ENCODE data around the gene ZBTB7A.

ZBTB7A gene

GRCh38 chr19:4068047-4068966 lies 1.6 kb upstream of the ZBTB7A start:
- DNase-seq (ENCODE audit: low spot score): no peak

- no peak for DNase-seq (ENCODE audit: low spot score)
Measured at GRCh38 chr19:4067396-4068046, 822 bp upstream of the ZBTB7A start.

- DNase-seq (ENCODE audit: low spot score): no peak
Measured at GRCh38 chr19:4066176-4066606, 508 bp downstream of the ZBTB7A start.

GRCh38 chr19:4065430-4066175 lies 1.1 kb downstream of the ZBTB7A start:
- DNase-seq (ENCODE audit: low spot score): peak; percentile 98

GRCh38 chr19:4064496-4065260 lies 2.0 kb downstream of the ZBTB7A start:
- DNase-seq (ENCODE audit: low spot score): peak; percentile 43

- DNase-seq (ENCODE audit: low spot score): peak; percentile 54
Measured at GRCh38 chr19:4064149-4064495, 2.6 kb downstream of the ZBTB7A start.

GRCh38 chr19:4063369-4064148 lies 3.1 kb downstream of the ZBTB7A start:
- peak; percentile 34 for DNase-seq (ENCODE audit: low spot score)

GRCh38 chr19:4062419-4063368 lies 4.0 kb downstream of the ZBTB7A start:
- no peak for DNase-seq (ENCODE audit: low spot score)

- DNase-seq (ENCODE audit: low spot score): peak; percentile 56
Measured at GRCh38 chr19:4061683-4062418, 4.8 kb downstream of the ZBTB7A start.

GRCh38 chr19:4061178-4061682 lies 5.5 kb downstream of the ZBTB7A start:
- peak; percentile 58 for DNase-seq (ENCODE audit: low spot score)

GRCh38 chr19:4060621-4061177 lies 6.0 kb downstream of the ZBTB7A start:
- DNase-seq (ENCODE audit: low spot score): no peak

GRCh38 chr19:4059891-4060620 lies 6.6 kb downstream of the ZBTB7A start:
- no peak for DNase-seq (ENCODE audit: low spot score)

- no peak for DNase-seq (ENCODE audit: low spot score)
Measured at GRCh38 chr19:4059453-4059871, 7.2 kb downstream of the ZBTB7A start.

GRCh38 chr19:4058693-4059452 lies 7.8 kb downstream of the ZBTB7A start:
- DNase-seq (ENCODE audit: low spot score): no peak

GRCh38 chr19:4057931-4058692 lies 8.6 kb downstream of the ZBTB7A start:
- DNase-seq (ENCODE audit: low spot score): peak; percentile 78

GRCh38 chr19:4055209-4055552 lies 11.5 kb downstream of the ZBTB7A start:
- no peak for DNase-seq (ENCODE audit: low spot score)

Measured in kidney tubule cell (primary cell).